H9 (cell line): ENCODE data around the gene OSGIN1. TPM values are rescaled to one million over a fixed set of nuclear protein-coding genes. Genes with fewer than 3 reads are reported as not detected.

ENCODE experiments used
- DNase-seq: peaks from one replicate; pipeline ENCODE4 v3.0.0-alpha.2; 2017
- H2AFZ ChIP-seq: one replicate; pipeline ENCODE4 v1.6.1; 2013; ENCODE audit warnings: mild to moderate bottlenecking, low read length, control low read depth, moderate library complexity
- H2AK5ac ChIP-seq: 2 replicates; pipeline ENCODE4 v1.6.1; 2013; ENCODE audit warnings: low read length, control low read depth, mixed read lengths; ENCODE audit not compliant: insufficient read length
- H2BK120ac ChIP-seq: one replicate; pipeline ENCODE4 v1.6.1; 2013; ENCODE audit warnings: low read depth, mild to moderate bottlenecking, low read length, control low read depth, inconsistent platforms; ENCODE audit not compliant: poor library complexity, severe bottlenecking
- H2BK12ac ChIP-seq: 2 replicates; pipeline ENCODE4 v1.6.1; 2013; ENCODE audit warnings: low read length, control low read depth, mixed read lengths, low read depth; ENCODE audit not compliant: insufficient read length
- H2BK15ac ChIP-seq: 2 replicates; pipeline ENCODE4 v1.6.1; 2013; ENCODE audit warnings: low read depth, low read length, control low read depth
- H2BK20ac ChIP-seq: one replicate; pipeline ENCODE4 v1.6.1; 2013; ENCODE audit warnings: low read depth, mild to moderate bottlenecking, low read length, control low read depth, inconsistent platforms; ENCODE audit not compliant: poor library complexity, severe bottlenecking
- H2BK5ac ChIP-seq: 2 replicates; pipeline ENCODE4 v1.6.1; 2013; ENCODE audit warnings: low read length, control low read depth, mixed read lengths; ENCODE audit not compliant: insufficient read length
- H3K14ac ChIP-seq: 2 replicates; pipeline ENCODE4 v1.6.1; 2013; ENCODE audit warnings: low read length, control low read depth; ENCODE audit not compliant: insufficient read depth
- H3K18ac ChIP-seq: 2 replicates; pipeline ENCODE4 v1.6.1; 2013; ENCODE audit warnings: low read depth, mild to moderate bottlenecking, mixed read lengths, low read length, control low read depth; ENCODE audit not compliant: insufficient read length
- H3K23ac ChIP-seq: 2 replicates; pipeline ENCODE4 v1.6.1; 2013; ENCODE audit warnings: low read length, control low read depth, mixed read lengths, low read depth; ENCODE audit not compliant: insufficient read length
- H3K23me2 ChIP-seq: 2 replicates; pipeline ENCODE4 v1.6.1; 2013; ENCODE audit warnings: low read depth, mild to moderate bottlenecking, mixed read lengths, low read length, control low read depth; ENCODE audit not compliant: insufficient read length, poor library complexity, severe bottlenecking
- H3K27ac ChIP-seq: 2 replicates; pipeline ENCODE4 v1.5.1; 2013; ENCODE audit warnings: low read length, control low read depth, mixed read lengths, low read depth; ENCODE audit not compliant: insufficient read length
- H3K27me3 ChIP-seq: 2 replicates; pipeline ENCODE4 v1.6.1; 2013; ENCODE audit warnings: low read length, control low read depth, inconsistent platforms; ENCODE audit not compliant: insufficient read depth
- H3K4ac ChIP-seq: 2 replicates; pipeline ENCODE4 v1.6.1; 2013; ENCODE audit warnings: low read depth, mild to moderate bottlenecking, control low read depth, inconsistent platforms, low read length, moderate library complexity
- H3K4me1 ChIP-seq: 2 replicates; pipeline ENCODE4 v1.6.1; 2013; ENCODE audit warnings: low read length, control low read depth, inconsistent platforms; ENCODE audit not compliant: insufficient read depth
- H3K4me2 ChIP-seq: 2 replicates; pipeline ENCODE4 v1.6.1; 2013; ENCODE audit warnings: low read length, control low read depth, mixed read lengths; ENCODE audit not compliant: insufficient read length, insufficient read depth
- H3K56ac ChIP-seq: 2 replicates; pipeline ENCODE4 v1.6.1; 2013; ENCODE audit warnings: low read depth, mild to moderate bottlenecking, mixed read lengths, low read length, control low read depth; ENCODE audit not compliant: insufficient read length
- H3K79me1 ChIP-seq: 2 replicates; pipeline ENCODE4 v1.6.1; 2013; ENCODE audit warnings: low read depth, mild to moderate bottlenecking, moderate library complexity, low read length, control low read depth, inconsistent platforms; ENCODE audit not compliant: insufficient read depth, poor library complexity, severe bottlenecking
- H3K79me2 ChIP-seq: 2 replicates; pipeline ENCODE4 v1.6.1; 2013; ENCODE audit warnings: low read length, control low read depth, inconsistent platforms; ENCODE audit not compliant: insufficient read depth
- H3K9ac ChIP-seq: 2 replicates; pipeline ENCODE4 v1.6.1; 2013; ENCODE audit warnings: low read length, control low read depth, mixed read lengths; ENCODE audit not compliant: insufficient read length; ENCODE audit errors: extremely low read depth
- H3K9me3 ChIP-seq: one replicate; pipeline ENCODE4 v1.6.1; 2013; ENCODE audit warnings: low read depth, low read length, inconsistent platforms; ENCODE audit not compliant: control insufficient read depth
- H3T11ph ChIP-seq: one replicate; pipeline ENCODE4 v1.6.1; 2013; ENCODE audit warnings: mild to moderate bottlenecking, low read length, control low read depth, inconsistent platforms
- H4K20me1 ChIP-seq: one replicate; pipeline ENCODE4 v1.6.1; 2013; ENCODE audit not compliant: control insufficient read depth, insufficient read length, insufficient read depth
- H4K5ac ChIP-seq: 2 replicates; pipeline ENCODE4 v1.6.1; 2013; ENCODE audit warnings: low read depth, mild to moderate bottlenecking, mixed read lengths, low read length, control low read depth; ENCODE audit not compliant: insufficient read length
- H4K8ac ChIP-seq: replicated peaks from 2 replicates; pipeline ENCODE4 v1.6.1; 2013; ENCODE audit warnings: low read length, control low read depth, mixed read lengths, low read depth; ENCODE audit not compliant: insufficient read length
- H4K91ac ChIP-seq: 2 replicates; pipeline ENCODE4 v1.6.1; 2013; ENCODE audit warnings: low read depth, mild to moderate bottlenecking, moderate library complexity, mixed read lengths, low read length, control low read depth; ENCODE audit not compliant: insufficient read length
- H3K27ac Mint-ChIP-seq, 3 experiments: 2 replicates in 2 of 3; 3 replicates in 1 of 3; pipeline ENCODE4 v1.8.0; 2020 to 2021; ENCODE audit warnings: mixed read lengths in 3 of 3, mild to moderate bottlenecking in 1 of 3, moderate library complexity in 1 of 3
- H3K27me3 Mint-ChIP-seq: 2 replicates; pipeline ENCODE4 v1.8.0; 2021; ENCODE audit warnings: low read depth, mild to moderate bottlenecking, moderate library complexity, mixed read lengths
- H3K36me3 Mint-ChIP-seq, 3 experiments: 2 replicates in 2 of 3; 3 replicates in 1 of 3; pipeline ENCODE4 v1.8.0; 2020 to 2021; ENCODE audit warnings: low read depth in 3 of 3, mixed read lengths in 3 of 3; ENCODE audit not compliant: insufficient read depth in 1 of 3
- H3K4me1 Mint-ChIP-seq, 2 experiments: 2 replicates each; pipeline ENCODE4 v1.8.0; 2020; ENCODE audit warnings: mixed read lengths in 2 of 2
- H3K4me3 Mint-ChIP-seq, 2 experiments: 2 replicates in 1 of 2; 3 replicates in 1 of 2; pipeline ENCODE4 v1.8.0; 2020 to 2021; ENCODE audit warnings: mild to moderate bottlenecking in 2 of 2, mixed read lengths in 2 of 2, moderate library complexity in 1 of 2
- H3K9me3 Mint-ChIP-seq, 2 experiments: 2 replicates in 1 of 2; 3 replicates in 1 of 2; pipeline ENCODE4 v1.8.0; 2020; ENCODE audit warnings: mild to moderate bottlenecking in 2 of 2, mixed read lengths in 2 of 2, moderate library complexity in 1 of 2
- CTCF ChIP-seq: fragments of 200-600 bp; sonication (generic); conservative IDR thresholded peaks from 3 replicates; pipeline ENCODE4 v1.8.0; 2021; ENCODE audit warnings: antibody characterized with exemption, mild to moderate bottlenecking
- WGBS: extraction: QIAGEN DNeasy Blood & Tissue Kit; methylation state at CpG from one replicate; pipeline ENCODE4 v1.1.7; 2013; ENCODE audit warnings: missing lambda C conversion rate, low lambda C conversion rate, mixed read lengths; ENCODE audit not compliant: insufficient read length; ENCODE audit errors: extremely low coverage; 5-methylcytosine and 5-hydroxymethylcytosine counted together
- total RNA-seq: library from RNA; stranded (reverse); gene quantifications from 2 replicates; pipeline ENCODE4 v1.2.1, GENCODE V29; 2021

The OSGIN1 gene
- total RNA-seq, 1 experiment from 2014 or later: 0.63 TPM

GRCh38 chr16:83958846-83959565 lies 6.0 kb downstream of the OSGIN1 start:
- Histone ChIP-seq H3K79me2 (no peaks in the 10 kb centered on the region), H4K20me1 (no peaks in the 10 kb centered on the region), H4K91ac (no peak overlapping the region), H3K4me1 (no peaks in the 10 kb centered on the region), H3T11ph (no peak overlapping the region), H2BK5ac (no peak overlapping the region), H3K79me1 (no peaks in the 10 kb centered on the region), H2BK120ac (no peak overlapping the region), H4K5ac (no peak overlapping the region), H2BK12ac (no peak overlapping the region), H3K18ac (no peak overlapping the region), H3K27ac (no peak overlapping the region), H3K27me3 (no peaks in the 10 kb centered on the region), H2BK15ac (no peak overlapping the region), H2AFZ (no peak overlapping the region), H3K23me2 (no peaks in the 10 kb centered on the region), H3K9me3 (no peaks in the 10 kb centered on the region), H2AK5ac (no peak overlapping the region), H3K4me2 (no peak overlapping the region), H3K23ac (no peak overlapping the region), H3K9ac (no peak overlapping the region), H3K4ac (no peak overlapping the region), H4K8ac (no peak overlapping the region), H3K14ac (no peak overlapping the region), H2BK20ac (no peak overlapping the region), H3K56ac (no peak overlapping the region)
- WGBS: no CpG with 5 or more reads among the region's 21 CpGs
- H3K36me3 Mint-ChIP-seq: peaks cover 0 to 2% (median 0%) of the 10 kb centered on the region in 3 experiments; a peak in 1 of 7 replicates
- peak overlapping the region in 1 of 2 experiments; percentile 38; a peak in 1 of 5 replicates for H3K4me3 Mint-ChIP-seq
- H3K9me3 Mint-ChIP-seq: no peaks in the 10 kb centered on the region
- peaks cover 10 to 11% of the 10 kb centered on the region in 2 experiments for H3K4me1 Mint-ChIP-seq
- peak overlapping the region in 1 of 3 experiments; percentile 28; a peak in 1 of 7 replicates for H3K27ac Mint-ChIP-seq
- DNase-seq: no peak
- H3K27me3 Mint-ChIP-seq: 0 out of 2 replicates have a peak, but pooled peaks cover 2% of the 10 kb centered on the region
- TF ChIP-seq CTCF: no peak
